Frontal cortex (tissue), 4 donors: ENCODE results near the gene NSD1. TPM values are rescaled to one million over a fixed set of nuclear protein-coding genes. Genes with fewer than 3 reads are reported as not detected.
A peak's percentile ranks its signal among the peaks of the same experiment; 100 is the strongest.

Source experiments
- DNase-seq, 2 donors: peaks; one replicate each; pipeline ENCODE4 v3.0.0; 2012; ENCODE audit warnings: low spot score in 2 of 2
- FAIRE-seq: peaks from 2 replicates; lab custom pipeline; 2012; peaks lifted over from hg19 to GRCh38; lab: Jason Lieb, UNC
- total RNA-seq: library from RNA; depleted of rRNA; stranded (reverse); fragments of >200 nt; gene quantifications from one replicate; pipeline ENCODE4 v1.2.3, GENCODE V29; 2014
- donor health status: control.
- donor health status: control.
- donor health status: control.

The NSD1 gene
- total RNA-seq, 1 donor from 2014 or later: 58.7 TPM

GRCh38 chr5:177096162-177097015, 37.2 kb upstream of the NSD1 start:
- FAIRE-seq (no peak), DNase-seq (no peak)

GRCh38 chr5:177097016-177097985, 36.3 kb upstream of the NSD1 start:
- FAIRE-seq (no peak), DNase-seq (no peak)

- DNase-seq: no peak
- FAIRE-seq: no peak
These were observed 35.5 kb upstream of the NSD1 start for GRCh38 chr5:177098120-177098469.

- DNase-seq (peak in 1 of 2 donors; percentile 59), FAIRE-seq (no peak)
These were observed 35.0 kb upstream of the NSD1 start for GRCh38 chr5:177098470-177099141.

- no peak for DNase-seq
- no peak for FAIRE-seq
These were observed 34.0 kb upstream of the NSD1 start for GRCh38 chr5:177099422-177100093.

- FAIRE-seq: no peak
- DNase-seq: no peak
These were observed 32.9 kb upstream of the NSD1 start for GRCh38 chr5:177100714-177101121.

GRCh38 chr5:177103523-177104253, 29.9 kb upstream of the NSD1 start:
- FAIRE-seq: no peak

GRCh38 chr5:177105691-177106476, 27.7 kb upstream of the NSD1 start:
- FAIRE-seq (no peak), DNase-seq (no peak)

More at GRCh38 chr5:177103523-177104253, 29.9 kb upstream of the NSD1 start:
- no peak for DNase-seq

GRCh38 chr5:177107159-177107558, 26.4 kb upstream of the NSD1 start:
- FAIRE-seq (no peak), DNase-seq (no peak)

- no peak for DNase-seq
- FAIRE-seq: no peak
These were observed 23.8 kb upstream of the NSD1 start for GRCh38 chr5:177109810-177110209.

GRCh38 chr5:177111720-177112394, 21.7 kb upstream of the NSD1 start:
- FAIRE-seq (no peak), DNase-seq (peak in 1 of 2 donors; percentile 71)

- no peak for DNase-seq
- no peak for FAIRE-seq
These were observed 20.9 kb upstream of the NSD1 start for GRCh38 chr5:177112589-177113220.

- FAIRE-seq (peak; percentile 67), DNase-seq (peak; percentile 84 to 89)
These were observed 19.8 kb upstream of the NSD1 start for GRCh38 chr5:177113566-177114424.

GRCh38 chr5:177116631-177117373, 16.8 kb upstream of the NSD1 start:
- FAIRE-seq: no peak
- peak; percentile 89 to 96 for DNase-seq

GRCh38 chr5:177117441-177118045, 16.0 kb upstream of the NSD1 start:
- FAIRE-seq (no peak), DNase-seq (no peak)
